Right hindlimb (tissue), 1 donor: Measurements from ENCODE around the gene TBC1D7.

ENCODE experiments used
- DNase-seq: peaks from one replicate; pipeline ENCODE4 v3.0.0-alpha.2; 2018

Gene TBC1D7

GRCh38 chr6:13290335-13290734 lies 38.0 kb downstream of the TBC1D7 start:
- no peak for DNase-seq

- DNase-seq = no peak
These were observed 38.5 kb downstream of the TBC1D7 start for GRCh38 chr6:13289789-13290318.

- DNase-seq = no peak
These were observed 39.4 kb downstream of the TBC1D7 start for GRCh38 chr6:13288969-13289391.

- DNase-seq = no peak
These were observed 39.9 kb downstream of the TBC1D7 start for GRCh38 chr6:13288481-13288880.

- no peak for DNase-seq
These were observed 41.2 kb downstream of the TBC1D7 start for GRCh38 chr6:13287104-13287503.

- no peak for DNase-seq
These were observed 42.2 kb downstream of the TBC1D7 start for GRCh38 chr6:13286181-13286580.

- no peak for DNase-seq
These were observed 42.6 kb downstream of the TBC1D7 start for GRCh38 chr6:13285705-13286104.

- DNase-seq = no peak
These were observed 43.7 kb downstream of the TBC1D7 start for GRCh38 chr6:13284646-13285045.

- DNase-seq = no peak
These were observed 45.0 kb downstream of the TBC1D7 start for GRCh38 chr6:13283331-13283730.

- DNase-seq = no peak
These were observed 45.8 kb downstream of the TBC1D7 start for GRCh38 chr6:13282393-13283069.

- DNase-seq = peak; percentile 64
These were observed 46.7 kb downstream of the TBC1D7 start for GRCh38 chr6:13281686-13282085.

GRCh38 chr6:13280254-13280653 lies 48.1 kb downstream of the TBC1D7 start:
- DNase-seq = no peak

- DNase-seq = no peak
These were observed 49.3 kb downstream of the TBC1D7 start for GRCh38 chr6:13278991-13279390.

- DNase-seq = no peak
These were observed 50.2 kb downstream of the TBC1D7 start for GRCh38 chr6:13278164-13278563.

- no peak for DNase-seq
These were observed 51.1 kb downstream of the TBC1D7 start for GRCh38 chr6:13277231-13277630.

GRCh38 chr6:13275435-13275989 lies 52.8 kb downstream of the TBC1D7 start:
- no peak for DNase-seq

GRCh38 chr6:13274707-13275434 lies 53.5 kb downstream of the TBC1D7 start:
- DNase-seq = no peak

GRCh38 chr6:13273931-13274706 lies 54.2 kb downstream of the TBC1D7 start:
- DNase-seq = no peak

GRCh38 chr6:13273202-13273930 lies 55.0 kb downstream of the TBC1D7 start:
- no peak for DNase-seq

GRCh38 chr6:13272131-13273046 lies 55.9 kb downstream of the TBC1D7 start:
- DNase-seq = no peak

- DNase-seq = no peak
These were observed 59.3 kb downstream of the TBC1D7 start for GRCh38 chr6:13268913-13269518.
